Esophagus squamous epithelium (tissue), 4 donors: Measurements from ENCODE around the gene TEX29.

Source experiments
- POLR2A ChIP-seq, 4 donors: fragments of 450-650 bp; IDR thresholded peaks; one replicate each; pipeline ENCODE4 v1.6.1; 2017; ENCODE audit warnings: antibody characterized with exemption in 4 of 4, mild to moderate bottlenecking in 4 of 4, moderate library complexity in 3 of 4
- TF ChIP-seq, protein P1 (sequence below), 6 experiments: fragments of 450-650 bp in 4 of 6; fragments of 200-600 bp in 2 of 6; sonication (generic) in 2 of 6; IDR thresholded peaks; one replicate each; pipeline ENCODE4 v1.5.1; 2016 to 2019; ENCODE audit warnings: antibody characterized with exemption in 6 of 6, mild to moderate bottlenecking in 4 of 6, moderate library complexity in 4 of 6

DNA sequence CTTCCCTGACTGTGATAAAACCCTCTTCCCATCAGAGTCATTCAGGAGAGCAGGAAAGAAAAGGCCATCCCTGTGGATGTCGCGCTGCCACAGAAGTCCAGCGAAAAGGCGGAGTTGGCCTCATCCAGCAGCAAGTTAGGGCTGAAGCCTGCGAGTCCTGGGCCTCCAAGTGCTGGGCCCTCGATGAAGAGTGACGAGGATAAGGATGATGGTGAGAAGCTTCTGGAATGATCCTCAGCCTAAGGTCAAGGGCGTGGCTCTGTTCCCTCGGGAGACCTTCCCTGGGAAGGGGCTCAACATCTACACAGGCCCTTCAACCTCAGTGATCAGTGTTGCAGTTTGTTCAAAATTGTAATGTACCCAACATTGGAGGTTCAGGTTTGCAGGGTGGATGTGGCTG lies 22.3 kb downstream of the TEX29 start:
- TF ChIP-seq, protein P1, sequence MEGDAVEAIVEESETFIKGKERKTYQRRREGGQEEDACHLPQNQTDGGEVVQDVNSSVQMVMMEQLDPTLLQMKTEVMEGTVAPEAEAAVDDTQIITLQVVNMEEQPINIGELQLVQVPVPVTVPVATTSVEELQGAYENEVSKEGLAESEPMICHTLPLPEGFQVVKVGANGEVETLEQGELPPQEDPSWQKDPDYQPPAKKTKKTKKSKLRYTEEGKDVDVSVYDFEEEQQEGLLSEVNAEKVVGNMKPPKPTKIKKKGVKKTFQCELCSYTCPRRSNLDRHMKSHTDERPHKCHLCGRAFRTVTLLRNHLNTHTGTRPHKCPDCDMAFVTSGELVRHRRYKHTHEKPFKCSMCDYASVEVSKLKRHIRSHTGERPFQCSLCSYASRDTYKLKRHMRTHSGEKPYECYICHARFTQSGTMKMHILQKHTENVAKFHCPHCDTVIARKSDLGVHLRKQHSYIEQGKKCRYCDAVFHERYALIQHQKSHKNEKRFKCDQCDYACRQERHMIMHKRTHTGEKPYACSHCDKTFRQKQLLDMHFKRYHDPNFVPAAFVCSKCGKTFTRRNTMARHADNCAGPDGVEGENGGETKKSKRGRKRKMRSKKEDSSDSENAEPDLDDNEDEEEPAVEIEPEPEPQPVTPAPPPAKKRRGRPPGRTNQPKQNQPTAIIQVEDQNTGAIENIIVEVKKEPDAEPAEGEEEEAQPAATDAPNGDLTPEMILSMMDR (IDR thresholded peaks at IDR 0.05): no peak
- TF ChIP-seq POLR2A (IDR thresholded peaks at IDR 0.05): no peak
